NB4 (cell line): ENCODE results near the gene LRCOL1.

Source experiments
- CTCF ChIP-seq: IDR thresholded peaks from one replicate; pipeline ENCODE4 v1.5.1; 2012; ENCODE audit warnings: low read depth, low read length
- MAX ChIP-seq: IDR thresholded peaks from 2 replicates; pipeline ENCODE4 v1.6.1; 2011; ENCODE audit warnings: low read depth, low read length
- MYC ChIP-seq: IDR thresholded peaks from 2 replicates; pipeline ENCODE4 v1.6.1; 2011; ENCODE audit warnings: low read depth, low read length
- POLR2A ChIP-seq: IDR thresholded peaks from 2 replicates; pipeline ENCODE4 v1.6.1; 2011; ENCODE audit warnings: mild to moderate bottlenecking; ENCODE audit not compliant: insufficient read length; ENCODE audit errors: extremely low read depth

DNA sequence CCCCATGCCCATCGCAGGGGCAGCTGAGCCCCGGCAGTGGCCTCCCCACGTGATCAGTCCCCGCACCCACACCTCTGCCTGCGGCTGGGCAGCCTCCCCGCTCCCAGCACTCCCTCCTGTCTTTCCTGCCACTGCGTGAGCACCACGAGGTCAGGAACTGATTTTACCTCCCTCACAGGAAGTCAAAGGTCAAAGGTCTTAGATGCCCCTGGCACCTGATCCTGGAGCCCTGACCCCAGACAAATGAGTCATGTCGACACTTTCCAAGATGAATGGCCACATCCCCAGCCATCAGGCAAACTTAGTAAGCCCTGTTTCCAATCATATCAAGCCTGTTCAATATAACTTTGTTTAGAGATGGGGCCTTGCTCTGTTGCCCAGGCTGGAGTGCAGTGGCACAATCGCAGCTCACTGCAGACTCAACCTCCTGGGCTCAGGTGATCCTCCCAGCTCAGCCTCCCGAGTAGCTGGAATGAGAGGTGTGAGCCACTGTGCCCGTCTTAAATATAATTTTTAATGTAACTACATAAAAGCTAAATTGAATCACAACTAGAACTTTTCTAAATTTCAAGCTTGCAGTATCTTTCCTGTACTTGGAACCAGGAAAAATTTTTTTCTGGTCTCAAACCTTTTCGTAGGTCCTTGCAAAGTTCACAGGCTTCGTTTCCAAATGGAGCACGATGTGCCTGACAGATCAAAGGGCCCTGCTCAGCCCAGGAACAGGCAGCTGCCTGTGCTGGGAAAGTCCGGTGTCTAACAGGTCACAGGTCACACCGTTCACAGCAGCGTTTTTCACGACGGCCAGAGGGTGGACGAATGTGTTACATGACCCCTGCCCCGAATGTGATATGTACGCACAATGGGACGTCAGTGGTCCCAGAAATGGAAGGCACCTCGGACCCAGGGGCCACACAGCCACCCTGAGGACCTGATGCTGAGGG is 1.9 kb downstream of the LRCOL1 start:
- TF ChIP-seq CTCF (no peak), POLR2A (no peak), MYC (no peak), MAX (no peak)
